ENCODE data around the gene NBEA.

- TF ChIP-seq CTCF (conservative IDR thresholded peaks at IDR 0.05; ENCODE audit: low read depth in 2 of 2) (peak; percentile 93 to 97), EZH2 (IDR thresholded peaks at IDR 0.05; ENCODE audit: low read depth, unreplicated experiment) (no peak), CREB1 (CRISPR knock-in tag; IDR thresholded peaks at IDR 0.05; ENCODE audit: low read depth) (no peak), POLR2AphosphoS5 (IDR thresholded peaks at IDR 0.05; ENCODE audit: low read depth) (no peak), EZH2phosphoT487 (IDR thresholded peaks at IDR 0.05; ENCODE audit: unreplicated experiment) (no peak), JUNB (IDR thresholded peaks at IDR 0.05; ENCODE audit: unreplicated experiment) (no peak), ZNF331 (CRISPR knock-in tag; IDR thresholded peaks at IDR 0.05; ENCODE audit: low read depth) (no peak), REST (IDR thresholded peaks at IDR 0.05; ENCODE audit: unreplicated experiment) (no peak), ZNF114 (CRISPR knock-in tag; IDR thresholded peaks at IDR 0.05) (no peak), ETS1 (IDR thresholded peaks at IDR 0.05) (no peak), NANOG (IDR thresholded peaks at IDR 0.05; ENCODE audit: borderline replicate concordance) (no peak), STAT1 (IDR thresholded peaks at IDR 0.05; ENCODE audit: unreplicated experiment) (no peak), ZNF462 (CRISPR knock-in tag; IDR thresholded peaks at IDR 0.05) (no peak)
Observed at GRCh38 chr13:35720690-35721554, 778.9 kb downstream of the NBEA start.

Measured in GM23338 (cell line).